DMS53 treated with DMSO at 0.1 percent for 48 hours (cell line): ENCODE measurements around the gene CCNG2.

Experiments used
- DNase-seq: peaks from one replicate; lab custom pipeline; 2025; ENCODE audit not compliant: unreplicated experiment; lab: John Stamatoyannopoulos, UW

Gene CCNG2

GRCh38 chr4:77146186-77147078 lies 10.6 kb upstream of the CCNG2 start:
- DNase-seq: peak; percentile 19

- DNase-seq: no peak
These were observed 9.8 kb upstream of the CCNG2 start for GRCh38 chr4:77147079-77147782.

DNA sequence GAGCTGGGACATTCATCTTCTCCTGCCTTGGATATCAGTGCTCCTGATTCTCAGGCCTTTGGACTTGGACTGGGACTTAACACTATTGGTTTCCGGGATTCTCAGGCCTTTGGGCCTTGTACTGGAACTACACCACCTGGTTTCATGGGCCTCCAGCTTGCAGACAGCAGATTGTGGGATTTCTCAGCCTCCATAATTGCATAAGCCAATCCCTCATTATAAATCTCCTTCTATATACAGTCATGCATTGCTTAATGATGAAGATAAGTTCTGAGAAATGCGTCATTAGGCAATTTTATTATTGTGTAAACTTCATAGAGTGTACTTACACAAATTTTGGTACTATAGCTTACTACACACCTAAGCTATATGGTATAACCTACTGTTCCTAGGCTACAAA lies 8.9 kb upstream of the CCNG2 start:
- no peak for DNase-seq

DNA sequence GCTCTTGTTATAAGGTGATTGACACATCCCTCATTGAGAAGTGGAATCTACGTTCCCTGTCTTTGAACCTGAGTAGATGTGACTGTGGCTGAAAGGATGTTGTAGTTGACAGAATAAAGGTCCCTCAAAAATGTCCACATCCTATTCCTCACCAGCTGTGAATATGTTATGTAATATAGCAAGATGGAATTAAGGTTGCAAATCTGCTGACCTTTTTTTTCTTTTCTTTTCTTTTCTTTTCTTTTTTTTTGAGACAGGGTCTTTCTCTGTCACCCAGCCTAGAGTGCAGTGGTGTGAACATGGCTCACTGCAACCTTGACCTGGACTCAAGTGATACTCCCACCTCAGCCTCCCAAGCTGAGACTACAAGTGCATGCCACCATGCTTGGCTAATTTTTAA lies 7.2 kb upstream of the CCNG2 start:
- DNase-seq: no peak

DNA sequence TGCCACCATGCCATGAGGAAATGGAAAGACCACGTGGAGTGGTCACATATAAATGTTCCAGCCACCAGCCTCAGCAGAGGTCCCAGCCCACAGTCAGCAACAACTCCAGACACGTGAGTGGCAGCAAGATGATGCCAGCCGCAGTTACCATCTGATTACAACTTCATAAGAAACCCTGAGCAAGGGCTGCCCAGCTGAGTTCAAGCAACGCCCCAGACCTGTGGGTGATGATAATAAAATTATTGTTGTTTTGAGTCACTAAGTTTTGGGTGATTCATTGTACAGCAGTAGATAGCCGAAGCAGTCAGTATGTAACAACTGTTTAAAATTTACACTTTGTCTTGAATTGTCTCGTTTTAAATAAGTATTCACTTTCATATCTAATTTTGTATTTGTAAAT lies 5.8 kb upstream of the CCNG2 start:
- DNase-seq: no peak

GRCh38 chr4:77152421-77152820 lies 4.6 kb upstream of the CCNG2 start:
- DNase-seq: no peak

DNA sequence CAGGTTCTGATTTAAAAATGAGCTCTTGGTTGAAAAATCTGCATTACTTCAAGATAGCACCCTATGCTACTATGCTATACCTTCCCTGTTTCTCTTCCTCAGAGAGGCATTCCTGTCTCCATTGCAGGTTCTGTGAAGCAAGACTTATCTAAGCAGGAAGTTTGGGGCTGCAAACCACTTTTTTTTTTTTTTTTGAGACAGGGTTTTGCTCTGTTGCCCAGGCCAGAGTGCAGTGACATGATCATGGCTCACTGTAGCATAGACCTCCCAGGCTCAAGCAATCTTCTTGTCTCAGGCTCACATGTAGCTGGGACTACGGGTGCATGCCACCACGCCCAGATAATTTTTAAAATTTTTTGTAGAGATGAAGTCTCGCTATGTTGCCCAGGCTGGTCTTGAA lies 4.0 kb upstream of the CCNG2 start:
- no peak for DNase-seq

- no peak for DNase-seq
These were observed 2.9 kb upstream of the CCNG2 start for GRCh38 chr4:77154065-77154464.

DNA sequence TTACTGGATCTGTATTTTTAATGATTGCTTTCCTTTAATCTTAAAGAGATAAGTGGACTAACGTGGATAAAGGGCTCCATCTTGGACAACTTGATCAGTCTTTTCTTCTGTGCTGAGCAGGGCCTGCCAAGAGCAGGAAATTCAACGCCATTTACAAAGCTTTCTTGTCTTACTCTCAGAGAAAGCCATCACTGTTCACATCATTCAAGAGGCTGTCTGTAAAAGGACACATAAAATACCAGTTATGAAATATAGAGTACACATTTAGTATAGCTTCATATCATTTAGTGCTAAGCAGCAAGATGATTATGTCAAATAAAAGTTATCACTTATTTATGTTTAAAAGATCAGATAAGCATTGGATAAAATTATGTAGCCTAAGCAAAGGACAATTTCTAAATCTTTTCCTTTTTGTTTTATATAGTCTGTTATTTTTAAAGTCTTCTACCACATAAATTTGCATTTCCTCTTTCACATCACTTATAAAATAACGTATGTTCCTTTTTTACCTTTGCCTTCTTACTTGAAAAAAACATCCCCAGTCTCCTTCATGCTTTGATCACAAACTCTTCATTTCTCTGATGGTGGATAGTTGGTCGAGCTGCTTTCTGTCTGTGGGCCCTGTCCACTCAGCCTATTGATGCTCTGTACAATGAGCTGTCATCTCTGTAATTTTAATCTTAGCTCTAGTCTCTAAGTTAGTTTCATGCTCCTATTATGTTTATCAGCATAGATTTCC lies 2.1 kb upstream of the CCNG2 start:
- DNase-seq: no peak

DNA sequence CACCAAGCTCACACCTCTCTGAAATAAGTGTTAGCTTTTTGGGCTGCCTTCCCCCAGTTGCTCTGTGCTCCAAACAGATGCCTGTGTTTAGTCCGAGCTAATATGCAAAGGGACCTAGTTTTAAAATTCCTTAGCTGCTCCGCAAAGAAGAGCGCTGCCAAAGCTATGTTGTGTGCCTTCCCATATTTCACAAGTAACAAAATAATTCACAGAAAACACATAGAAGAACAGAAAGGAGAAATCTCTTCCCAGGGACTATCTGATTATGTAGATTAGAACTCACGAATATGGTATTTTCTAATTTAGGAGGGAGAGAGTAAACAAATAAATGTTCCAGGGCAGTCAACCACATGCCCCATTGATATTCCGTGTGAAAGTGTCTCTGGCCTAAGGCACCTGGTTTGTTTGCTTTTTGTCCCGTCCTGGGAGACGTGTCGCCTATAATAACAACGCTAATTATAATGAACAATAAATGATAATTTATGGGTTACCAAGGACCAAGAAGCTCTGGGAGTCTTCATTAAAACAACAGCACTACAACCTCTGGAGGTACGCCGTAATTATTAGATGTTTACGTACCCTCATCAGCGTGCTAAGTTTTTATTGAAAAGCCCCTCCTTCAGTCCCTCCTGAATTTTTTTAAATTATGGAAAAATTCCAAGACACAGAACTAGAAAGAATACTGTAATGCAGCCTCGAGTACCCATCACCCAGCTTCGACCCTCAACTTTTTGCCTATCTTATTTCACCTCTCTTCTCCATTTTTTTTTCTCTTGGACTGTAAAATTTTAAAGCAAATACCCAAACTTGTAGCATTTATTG lies 1.2 kb upstream of the CCNG2 start:
- DNase-seq: no peak

GRCh38 chr4:77156533-77156911 lies 485 bp upstream of the CCNG2 start:
- peak; percentile 96 for DNase-seq

GRCh38 chr4:77157859-77158486 lies 966 bp downstream of the CCNG2 start:
- DNase-seq: peak; percentile 51

DNA sequence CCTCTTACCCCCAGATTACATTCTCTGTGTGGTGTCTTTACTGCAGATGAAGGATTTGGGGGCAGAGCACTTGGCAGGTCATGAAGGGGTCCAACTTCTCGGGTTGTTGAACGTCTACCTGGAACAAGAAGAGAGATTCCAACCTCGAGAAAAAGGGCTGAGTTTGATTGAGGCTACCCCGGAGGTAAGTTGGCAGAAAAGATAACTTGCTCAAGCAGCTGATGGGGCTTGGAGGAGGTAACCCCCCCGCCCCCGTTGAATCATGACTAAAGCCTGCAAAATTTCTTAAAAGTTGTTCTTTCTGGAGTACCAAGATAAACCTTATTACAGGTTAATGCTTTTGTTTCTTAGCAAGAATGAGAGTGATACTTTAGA lies 1.5 kb downstream of the CCNG2 start:
- DNase-seq: no peak

DNA sequence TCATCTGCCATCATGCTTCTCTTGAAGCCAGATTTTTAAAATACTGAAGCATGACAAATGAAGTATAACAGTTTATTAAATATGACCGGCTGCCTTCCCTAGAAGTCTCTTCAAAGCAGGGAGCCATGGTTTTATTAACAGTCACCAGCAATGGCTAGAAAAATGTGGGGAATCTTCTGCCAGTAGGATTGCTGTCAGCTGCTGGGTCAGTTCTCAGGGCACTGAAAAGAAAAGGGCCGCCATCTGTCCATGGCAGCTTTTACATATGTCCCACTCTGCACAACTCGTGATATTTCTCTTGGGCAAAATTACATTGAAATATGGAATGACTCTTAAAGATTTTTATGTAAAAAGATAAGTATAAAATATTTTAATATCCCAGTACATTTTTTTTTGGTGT lies 2.8 kb downstream of the CCNG2 start:
- DNase-seq: no peak

- no peak for DNase-seq
These were observed 6.6 kb downstream of the CCNG2 start for GRCh38 chr4:77163641-77164040.

- DNase-seq: no peak
These were observed 10.2 kb downstream of the CCNG2 start for GRCh38 chr4:77167173-77167572.

DNA sequence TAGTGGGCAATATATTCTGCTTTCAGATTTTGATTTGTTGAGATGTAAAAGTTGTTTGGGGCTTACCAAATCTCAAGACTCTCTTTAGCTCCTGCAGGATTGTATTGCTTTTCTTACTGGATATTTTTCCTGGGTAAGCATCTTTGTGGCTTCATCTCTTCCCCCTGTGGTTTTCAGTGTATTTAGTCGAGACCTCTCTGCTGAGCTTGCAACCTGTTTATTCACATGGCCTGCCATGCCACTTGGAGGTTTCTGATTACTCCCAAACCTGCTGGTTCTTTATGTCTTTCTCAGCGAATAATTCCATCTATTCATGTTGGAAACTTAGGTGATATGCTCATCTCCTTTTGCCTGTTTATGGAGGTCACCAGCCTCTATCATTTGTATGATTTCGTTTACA lies 10.9 kb downstream of the CCNG2 start:
- no peak for DNase-seq

DNA sequence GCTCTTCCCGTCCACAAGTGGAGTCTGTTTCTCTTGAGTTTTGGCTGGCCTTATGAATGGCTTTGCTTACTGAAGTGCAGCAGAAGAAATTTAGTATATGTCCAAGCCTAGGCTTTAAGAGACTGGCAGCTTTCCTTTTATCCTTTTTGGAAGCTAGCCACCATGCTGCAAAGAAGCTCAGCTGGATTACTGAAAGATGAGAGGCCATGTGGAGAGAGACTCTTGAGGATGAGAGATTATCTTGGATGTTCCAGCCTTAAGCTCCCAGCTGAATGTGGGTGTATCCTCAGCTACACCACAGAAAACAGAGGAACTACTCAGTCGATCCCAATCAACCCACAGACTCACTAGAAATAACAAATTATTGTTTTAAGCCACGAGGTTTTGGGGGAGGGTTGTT lies 12.5 kb downstream of the CCNG2 start:
- DNase-seq: no peak

GRCh38 chr4:77170926-77171325 lies 13.9 kb downstream of the CCNG2 start:
- no peak for DNase-seq

DNA sequence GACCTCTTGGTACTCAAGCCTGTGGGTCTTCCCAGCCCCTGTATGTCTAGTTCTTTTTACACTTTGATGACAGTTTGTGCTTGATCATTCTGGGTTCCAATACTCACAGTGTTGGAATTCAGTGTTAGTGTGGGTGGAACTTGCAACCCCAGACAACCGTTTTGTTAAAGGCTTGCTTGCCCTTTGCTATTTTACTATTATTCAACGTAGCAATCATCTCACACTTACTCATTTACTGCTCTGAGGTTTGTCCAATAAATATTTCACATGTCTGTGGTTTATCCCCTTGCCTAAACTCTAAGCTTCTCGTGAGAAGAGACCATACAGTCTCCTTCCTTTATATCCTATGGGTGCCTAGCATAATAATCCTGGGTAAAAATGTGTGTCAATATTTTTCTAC lies 15.3 kb downstream of the CCNG2 start:
- DNase-seq: no peak

- no peak for DNase-seq
These were observed 17.4 kb downstream of the CCNG2 start for GRCh38 chr4:77174426-77174825.
